GM18499 (cell line): ENCODE measurements around the gene DSCAML1.
"Not testable (repeated sequence)": the region's sequence is repeated elsewhere in the genome, so short reads cannot be mapped to it uniquely, and the experiment has no call there.

Experiments used
- ATAC-seq: cut with Tn5 transposase; IDR thresholded peaks from one replicate; pipeline ENCODE4 v1.9.1; 2021; ENCODE audit warnings: moderate number of reproducible peaks; ENCODE audit not compliant: insufficient read depth, unreplicated experiment

DSCAML1 gene

DNA sequence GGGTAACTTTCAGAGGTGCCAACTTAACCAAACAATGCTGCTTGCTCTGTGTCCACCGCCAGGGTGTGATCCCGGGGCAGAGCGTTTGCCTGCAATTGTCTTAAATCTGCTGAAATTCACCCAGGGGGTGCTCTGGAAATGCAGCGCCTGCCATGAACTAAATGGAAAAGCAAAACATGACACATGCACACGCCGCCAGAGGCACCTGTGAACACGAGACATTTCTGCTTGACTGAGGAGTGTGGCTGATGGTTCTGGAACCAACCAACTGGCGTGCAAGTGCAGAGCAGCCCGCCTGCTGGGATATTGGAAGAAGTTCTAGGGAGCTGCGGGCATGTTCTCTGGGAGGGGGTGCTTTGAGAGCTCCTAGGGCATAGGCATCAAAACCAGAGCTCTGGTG lies 30.4 kb downstream of the DSCAML1 start:
- ATAC-seq = no peak

DNA sequence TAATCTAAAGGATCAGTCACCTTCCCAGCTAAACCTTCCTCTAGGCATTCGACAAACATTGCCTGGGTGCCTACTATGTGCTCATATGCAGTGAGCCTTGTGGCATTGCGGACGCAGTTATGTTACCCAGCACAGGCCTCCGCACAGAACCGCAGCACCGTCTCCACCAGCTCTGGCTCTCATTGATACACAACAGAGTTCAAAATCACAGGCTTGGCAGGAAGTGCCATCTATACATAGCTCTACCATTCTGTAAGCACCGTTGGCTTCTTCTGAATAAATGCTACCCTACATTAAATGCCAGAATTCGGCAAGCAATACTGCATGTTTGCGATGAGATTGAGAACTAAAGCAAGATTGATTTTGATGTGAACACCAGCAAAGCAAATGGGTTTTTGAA lies 31.0 kb downstream of the DSCAML1 start:
- ATAC-seq = no peak

DNA sequence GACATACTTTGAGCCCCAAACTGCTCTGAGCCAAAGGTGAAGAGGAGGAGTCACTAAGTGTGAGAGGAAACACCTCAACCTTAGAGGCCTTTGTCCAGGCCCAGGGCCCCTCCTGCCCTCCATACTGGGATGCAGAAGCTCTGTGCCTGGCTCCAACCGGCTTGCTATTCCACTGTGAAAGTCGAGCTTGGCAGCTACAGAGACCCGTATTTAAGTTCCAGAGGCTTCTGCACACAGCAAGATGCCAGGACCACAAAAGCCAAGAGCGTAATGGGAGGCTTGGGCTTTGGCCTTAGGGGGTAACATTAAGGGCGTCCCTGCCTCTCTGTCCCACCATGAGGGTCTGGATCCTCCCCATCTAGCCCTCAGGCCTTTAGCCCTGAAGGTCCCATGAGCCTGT lies 31.9 kb downstream of the DSCAML1 start:
- no peak for ATAC-seq

DNA sequence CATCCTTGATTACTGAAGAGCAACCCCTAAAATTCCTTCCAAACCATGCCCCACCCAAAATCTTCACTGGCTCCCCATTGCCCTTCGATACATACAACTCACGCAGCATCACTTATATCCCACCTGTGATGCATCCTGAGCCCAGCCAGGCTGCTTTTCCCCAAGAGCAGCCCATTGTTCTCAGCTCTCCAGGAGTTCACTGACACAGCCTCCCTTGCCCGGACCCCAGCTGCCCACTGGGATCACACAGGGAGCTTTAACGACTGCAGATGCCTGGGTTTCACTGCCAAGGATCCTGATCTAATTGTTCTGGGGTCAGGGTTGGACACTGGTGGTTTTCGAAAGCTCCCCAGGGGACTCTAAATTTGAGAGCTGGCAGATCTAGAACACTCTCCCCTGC lies 33.6 kb downstream of the DSCAML1 start:
- ATAC-seq = not testable (repeated sequence)

DNA sequence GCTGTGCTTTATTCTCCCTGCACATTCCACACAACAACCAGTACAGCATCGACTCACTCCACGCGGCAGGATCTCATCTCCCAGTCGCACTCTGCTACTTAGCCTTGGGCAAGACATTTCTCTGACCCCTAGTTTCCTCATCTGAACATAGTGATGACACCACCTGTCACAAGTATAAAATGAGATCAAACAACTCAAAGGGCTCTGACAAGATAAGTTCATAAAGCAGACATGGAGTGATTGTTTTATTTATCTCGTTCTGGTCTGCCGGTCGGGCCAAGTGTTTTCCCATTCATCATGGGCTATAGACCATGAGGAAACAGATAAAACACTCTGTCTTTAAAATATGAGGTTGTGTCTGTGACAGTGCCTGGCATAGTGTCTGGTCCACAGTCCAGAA lies 35.0 kb downstream of the DSCAML1 start:
- no peak for ATAC-seq

DNA sequence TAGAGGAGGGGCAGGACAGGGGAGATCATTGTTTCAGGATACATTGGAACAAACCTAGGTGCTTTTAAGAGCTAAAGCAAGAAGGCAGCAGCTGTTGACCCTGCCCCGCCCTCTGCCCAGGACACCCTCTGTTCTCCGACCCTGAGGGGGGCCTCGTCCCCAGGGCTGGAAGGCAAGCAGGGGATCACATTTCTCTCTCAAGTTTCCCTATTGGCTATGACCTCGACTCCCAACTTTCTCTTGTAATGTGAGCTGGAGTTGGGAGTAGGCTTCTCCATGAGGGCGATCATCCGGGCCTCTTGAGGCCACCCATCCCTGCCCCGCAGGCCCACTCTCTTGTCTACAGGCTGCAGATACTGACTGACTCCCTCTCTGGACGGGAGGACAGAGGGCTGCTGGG lies 37.7 kb downstream of the DSCAML1 start:
- no peak for ATAC-seq

DNA sequence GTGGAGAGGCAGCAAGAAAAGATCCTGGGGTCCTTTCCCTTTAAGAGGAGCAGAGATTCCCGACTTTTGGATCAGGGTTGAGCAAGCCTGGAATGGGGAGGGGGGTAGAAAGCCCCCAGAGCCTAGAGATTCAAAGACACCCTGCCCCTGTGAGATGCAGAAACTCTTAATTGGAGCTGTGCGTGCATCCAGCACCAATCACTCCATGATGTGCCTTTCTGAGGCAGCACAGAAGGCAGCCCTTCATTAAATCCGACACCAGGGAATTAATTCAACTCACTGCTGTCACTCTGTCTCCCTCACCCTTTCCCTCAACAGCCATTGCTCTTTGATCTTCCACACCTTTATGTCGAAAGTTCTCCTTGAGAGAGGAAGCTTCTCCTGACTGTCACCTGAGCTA lies 43.0 kb downstream of the DSCAML1 start:
- ATAC-seq = no peak

DNA sequence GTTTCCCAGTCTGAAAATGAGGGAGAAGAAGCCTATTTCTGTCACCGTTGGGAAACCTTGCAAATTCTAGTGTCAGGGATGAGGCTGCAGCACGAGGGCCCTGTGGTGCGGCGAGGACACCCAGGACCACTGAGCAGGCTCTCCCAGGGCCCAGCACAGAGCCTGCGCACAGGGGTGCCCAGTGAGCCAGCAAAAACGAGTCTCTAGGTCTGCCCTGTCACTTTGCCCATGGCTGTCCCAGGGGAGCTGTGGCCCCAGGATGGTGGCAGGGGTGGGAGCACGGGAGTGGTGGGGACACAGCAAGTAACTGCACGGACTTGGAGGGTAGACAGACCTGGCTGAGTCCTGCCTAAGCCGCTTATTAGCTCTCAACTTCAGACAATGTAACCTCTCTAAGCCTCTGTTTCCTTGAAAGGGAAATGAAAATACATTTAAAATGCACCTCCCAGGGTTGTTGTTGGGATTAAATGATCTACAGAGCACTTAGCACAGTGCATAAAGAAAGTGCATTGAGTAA lies 44.2 kb downstream of the DSCAML1 start:
- no peak for ATAC-seq

DNA sequence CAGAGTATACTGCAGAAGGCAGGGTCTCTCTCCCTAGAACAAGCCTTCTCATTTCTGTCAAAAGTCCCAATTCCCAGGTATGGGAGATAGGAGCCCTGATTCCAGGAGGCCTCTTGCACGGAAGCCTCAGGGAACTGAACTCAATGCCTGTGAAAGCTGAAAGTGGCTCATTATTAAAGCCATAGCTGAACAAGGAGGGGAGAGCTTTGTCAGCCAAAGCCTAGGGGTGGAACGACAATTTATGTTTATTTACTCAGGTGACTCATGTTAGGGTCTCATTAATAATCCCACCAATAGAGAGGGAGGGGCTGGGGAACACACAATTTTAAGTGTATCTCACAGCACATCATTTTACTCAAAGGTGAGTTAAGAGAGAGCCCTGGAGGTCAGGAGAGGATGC lies 44.9 kb downstream of the DSCAML1 start:
- no peak for ATAC-seq

DNA sequence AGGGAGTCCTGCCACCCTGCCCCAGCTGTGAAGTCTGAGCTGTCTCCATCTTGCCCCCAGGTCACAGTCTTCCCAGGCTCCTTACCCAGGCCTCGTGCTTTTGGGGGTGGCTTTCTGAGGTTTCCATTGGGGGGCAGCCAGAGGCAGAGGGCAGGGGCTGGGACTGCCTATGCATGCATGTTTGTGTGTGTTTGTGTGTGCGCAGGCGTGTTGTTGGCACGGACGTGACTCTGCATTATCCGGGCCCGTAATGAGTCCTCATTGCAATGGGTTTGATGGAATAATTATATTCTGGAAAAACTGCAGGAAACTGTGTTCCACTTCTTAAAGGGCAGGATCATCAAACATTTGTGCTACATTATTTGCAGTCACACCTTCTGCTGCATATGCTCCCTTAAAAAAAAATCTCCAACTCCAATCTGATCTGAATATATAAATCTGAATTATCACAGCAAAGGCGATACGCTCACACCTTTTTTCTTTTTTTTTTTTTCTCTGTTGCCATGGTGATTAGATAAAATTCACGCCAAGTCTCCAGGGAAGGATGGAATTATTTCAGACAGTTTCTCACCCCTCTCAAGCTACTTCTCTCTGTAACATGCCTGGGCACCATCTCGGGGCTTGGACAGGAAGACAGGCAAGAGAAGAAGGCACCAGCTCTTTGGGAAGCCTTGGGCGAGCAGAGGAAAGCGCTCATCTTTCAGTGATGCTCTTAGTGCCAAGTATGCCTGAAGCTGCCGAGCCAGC lies 45.9 kb downstream of the DSCAML1 start:
- no peak for ATAC-seq

DNA sequence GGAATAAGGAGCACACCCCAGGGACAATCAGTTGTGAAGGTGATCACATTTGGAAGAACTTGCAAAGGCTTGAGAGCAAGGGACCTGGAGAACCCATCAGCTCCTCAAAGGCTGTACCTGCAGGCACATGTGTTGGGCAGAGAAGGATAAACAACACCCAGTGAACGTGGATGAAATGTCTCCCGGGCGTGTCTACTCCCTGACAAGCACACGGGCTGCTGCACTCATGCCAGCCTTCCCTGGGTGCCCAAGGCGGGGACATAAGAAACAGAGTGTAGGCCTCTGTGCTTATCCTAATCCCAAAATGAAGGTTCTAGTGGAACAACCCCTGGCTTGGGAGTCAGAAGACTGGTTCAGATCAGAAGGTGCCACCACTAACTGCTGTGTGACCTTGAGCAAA lies 46.7 kb downstream of the DSCAML1 start:
- no peak for ATAC-seq

DNA sequence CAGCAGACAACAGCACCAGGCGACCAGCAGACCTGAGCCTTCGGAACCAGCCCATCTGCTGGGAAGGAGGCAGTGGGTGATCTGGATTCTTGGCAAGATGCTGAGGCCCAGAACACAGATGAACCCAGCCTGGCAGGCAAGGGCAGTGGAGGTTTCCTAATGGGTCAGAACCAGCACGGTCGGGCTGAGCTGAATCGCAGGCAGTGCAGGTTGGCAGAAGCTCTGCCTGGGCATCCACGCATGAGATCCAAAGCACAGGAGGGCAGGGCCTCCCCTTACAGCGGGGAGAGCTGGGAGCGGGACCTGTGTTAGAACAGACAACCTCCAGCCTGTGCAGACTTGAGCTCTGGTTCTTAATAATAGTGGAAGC lies 47.5 kb downstream of the DSCAML1 start:
- ATAC-seq = no peak

DNA sequence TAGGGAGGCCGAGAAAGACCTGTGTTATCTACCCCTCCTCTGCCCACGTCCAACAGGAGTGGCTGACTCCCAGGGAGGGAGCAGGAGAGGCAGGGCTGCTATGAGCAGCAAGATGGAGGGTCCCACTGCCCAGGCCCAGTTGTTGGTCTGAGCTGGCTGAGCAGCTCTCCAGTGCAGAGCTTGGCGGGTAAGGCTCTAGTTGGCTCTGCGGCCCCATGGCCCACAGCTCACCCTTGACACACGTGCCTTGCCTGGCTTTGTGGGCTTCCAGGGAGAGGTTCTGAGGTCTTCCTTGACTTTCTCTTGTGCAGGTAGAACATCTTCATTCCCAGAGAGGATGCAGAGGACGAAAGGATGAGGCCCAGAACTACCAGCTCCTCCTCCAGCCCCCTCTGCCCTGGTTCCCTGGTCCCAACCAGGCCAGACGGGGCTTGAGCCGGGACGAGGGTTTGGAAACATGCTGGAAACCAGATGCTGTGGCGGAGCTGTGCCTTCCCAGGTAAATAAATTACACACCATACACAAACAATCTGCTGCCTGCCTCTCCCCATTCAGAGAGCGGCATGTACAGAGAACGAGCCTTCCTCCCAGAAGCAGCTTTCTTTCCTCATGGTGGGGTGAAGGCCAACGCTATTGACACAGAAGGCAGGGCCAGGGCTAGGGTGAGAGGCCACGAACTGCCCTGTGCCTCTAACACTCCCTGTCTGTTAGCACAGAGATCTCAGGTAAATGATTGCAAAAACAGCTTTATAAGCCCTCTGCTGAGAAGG lies 48.1 kb downstream of the DSCAML1 start:
- no peak for ATAC-seq

DNA sequence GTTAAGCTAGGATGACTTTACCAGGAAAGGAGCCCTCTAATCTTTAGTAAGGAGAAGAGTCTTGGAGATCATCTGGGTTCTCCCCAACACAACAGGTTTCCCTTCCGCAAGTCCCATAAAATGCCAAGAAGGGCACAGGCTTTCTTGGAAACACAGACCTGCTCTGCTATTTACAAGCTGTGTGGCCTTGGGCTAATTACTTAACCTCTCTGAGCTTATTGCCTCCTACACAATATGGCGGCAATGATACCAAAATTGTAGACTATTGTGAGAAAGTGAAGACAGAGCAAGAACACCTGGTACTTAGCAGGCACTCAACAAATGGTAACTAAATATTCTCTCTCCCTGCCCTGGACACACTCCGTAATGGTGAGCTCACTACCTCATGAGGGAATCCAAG lies 49.1 kb downstream of the DSCAML1 start:
- no peak for ATAC-seq

DNA sequence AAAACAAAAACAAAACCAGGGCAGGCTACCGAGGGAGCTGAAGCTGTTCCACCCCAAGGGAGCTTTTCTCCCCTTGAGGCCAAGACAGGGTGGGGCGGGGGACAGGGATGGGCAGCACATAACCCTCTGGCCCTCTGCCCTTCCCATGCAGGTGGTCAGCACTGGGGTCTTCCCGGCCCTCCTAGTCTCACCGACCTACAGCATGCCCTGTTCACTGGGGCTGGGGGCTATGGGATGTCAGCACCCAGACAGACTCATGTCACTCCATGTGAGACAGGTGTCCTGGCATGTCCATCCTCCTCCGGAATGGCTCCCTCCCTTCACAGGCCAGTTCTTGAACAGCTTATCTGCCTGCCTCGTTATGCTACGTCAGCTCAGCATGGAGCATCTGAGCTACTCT lies 51.7 kb downstream of the DSCAML1 start:
- no peak for ATAC-seq

DNA sequence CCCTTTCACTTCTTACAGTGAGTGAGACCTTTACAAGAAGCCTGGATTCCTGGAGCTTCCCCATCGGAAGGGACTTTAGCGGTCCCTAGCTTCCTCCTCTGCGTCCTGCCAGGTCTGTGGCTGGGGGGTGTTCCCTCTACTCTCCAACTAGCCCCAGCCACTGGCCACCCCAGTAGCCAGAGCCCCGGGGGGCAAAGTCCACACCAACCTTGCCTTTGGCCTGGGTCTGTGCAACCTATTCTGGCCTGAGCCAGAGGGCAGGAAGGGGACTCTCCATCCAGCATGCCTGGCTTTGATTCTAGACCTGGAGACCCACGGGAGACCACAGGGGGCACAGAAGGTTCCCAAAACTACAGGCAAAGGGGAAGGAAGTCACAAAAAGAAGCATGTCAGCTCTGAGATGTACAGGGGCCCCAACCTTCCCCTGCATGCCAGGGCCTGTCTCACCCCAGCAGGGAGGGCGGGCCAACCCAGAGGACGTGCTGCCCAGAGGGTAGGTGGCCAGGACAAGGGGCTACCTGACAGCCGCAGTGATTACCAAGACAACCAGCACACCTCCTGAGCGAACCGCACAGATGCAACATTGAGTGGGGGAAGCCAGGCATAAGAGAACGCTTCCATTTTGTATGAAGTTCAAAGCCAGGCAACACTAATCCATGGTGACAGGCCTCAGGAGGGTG lies 52.4 kb downstream of the DSCAML1 start:
- no peak for ATAC-seq

DNA sequence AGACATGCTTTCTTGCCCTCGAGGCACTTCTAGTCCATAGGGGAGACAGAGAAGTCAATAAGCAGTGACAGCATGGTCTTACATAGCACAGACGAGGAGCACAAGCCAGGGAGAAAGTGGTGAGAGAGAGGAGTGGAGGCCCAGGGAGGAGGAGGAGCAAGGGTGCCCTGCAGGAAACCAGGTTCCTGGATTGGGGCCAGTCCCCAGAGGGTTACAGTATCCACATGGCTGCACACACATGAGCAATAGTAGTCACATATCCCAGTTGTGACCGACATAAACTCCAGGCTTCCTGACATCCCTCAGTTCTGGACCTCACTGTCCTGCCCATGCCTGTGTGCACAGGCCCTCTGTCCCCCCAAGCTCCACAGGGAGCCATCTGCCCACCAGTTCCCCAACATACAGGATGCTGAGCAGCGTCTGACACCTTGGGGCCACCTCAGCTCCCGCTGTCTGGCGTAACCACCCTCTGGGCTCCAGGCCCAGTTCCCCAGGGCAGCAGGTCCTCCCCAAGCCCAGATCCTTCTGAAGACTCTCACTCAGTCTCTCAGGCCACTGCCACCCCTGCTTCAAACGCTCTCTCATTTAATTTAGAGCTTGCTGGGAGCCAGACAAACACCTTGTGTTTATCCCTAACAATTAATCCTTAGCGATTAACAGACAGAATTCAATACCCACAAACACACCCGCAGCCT lies 53.7 kb downstream of the DSCAML1 start:
- no peak for ATAC-seq

DNA sequence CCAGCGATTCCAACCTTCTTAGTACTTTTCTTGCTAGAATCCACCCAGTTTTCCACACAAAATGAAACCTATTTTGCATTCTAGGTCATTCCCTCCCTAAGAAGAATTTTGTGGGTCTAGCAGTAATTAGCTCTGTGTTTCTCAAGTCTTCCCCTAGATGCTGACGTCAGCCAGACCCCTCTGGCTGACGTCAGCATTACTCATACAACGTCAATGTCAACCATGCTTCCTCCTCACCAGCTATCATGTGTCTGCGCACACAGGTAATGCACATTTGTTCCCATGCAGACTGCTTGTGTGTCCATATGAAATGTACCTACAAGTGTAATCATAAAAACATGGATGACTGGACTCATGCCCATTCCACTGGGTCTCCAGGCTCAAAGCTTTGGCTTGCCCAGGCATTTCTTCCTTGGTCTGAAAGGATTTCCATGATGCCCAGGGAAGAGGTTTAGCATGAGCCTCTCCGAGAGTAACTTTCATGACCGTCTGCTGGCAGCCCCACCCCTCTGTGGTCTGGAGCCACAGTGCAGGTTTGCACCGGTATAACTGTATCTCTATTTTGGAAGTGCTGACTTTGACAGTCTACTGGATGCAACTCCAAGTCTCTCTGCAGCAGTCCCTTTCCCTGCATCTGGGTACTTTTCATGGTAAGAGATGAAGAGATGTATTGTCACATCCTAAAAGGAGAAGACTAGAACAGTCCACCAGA lies 58.6 kb downstream of the DSCAML1 start:
- no peak for ATAC-seq

DNA sequence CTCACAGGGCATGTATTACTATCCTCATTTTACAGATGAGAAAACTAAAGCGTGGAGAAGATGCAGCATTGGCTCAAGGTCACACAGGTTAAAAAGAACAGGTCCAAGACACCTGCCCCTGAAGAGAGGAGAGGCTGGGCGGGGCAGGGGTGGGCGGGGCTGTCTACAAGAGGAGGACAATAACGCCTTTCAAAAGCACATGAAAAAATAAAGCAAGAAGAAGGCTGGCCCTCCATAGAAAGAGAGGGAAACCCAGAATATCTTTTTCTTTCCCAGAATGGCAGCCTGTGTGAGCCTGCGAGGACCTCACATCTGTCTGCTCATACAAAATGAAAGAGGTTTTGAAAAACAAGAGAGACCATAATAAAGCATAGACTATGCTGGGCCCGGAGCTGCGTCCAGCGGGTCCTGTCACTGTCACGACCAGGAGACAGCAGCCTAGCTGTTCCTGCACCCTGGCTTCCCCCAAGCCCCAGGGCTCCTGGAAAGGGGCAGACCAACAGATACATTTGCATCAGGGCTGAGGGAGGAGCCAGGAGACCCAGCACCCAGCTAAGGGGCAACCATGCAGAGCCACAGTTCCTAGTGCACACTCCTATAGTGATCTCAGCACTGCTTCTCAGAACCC lies 61.6 kb downstream of the DSCAML1 start:
- no peak for ATAC-seq

DNA sequence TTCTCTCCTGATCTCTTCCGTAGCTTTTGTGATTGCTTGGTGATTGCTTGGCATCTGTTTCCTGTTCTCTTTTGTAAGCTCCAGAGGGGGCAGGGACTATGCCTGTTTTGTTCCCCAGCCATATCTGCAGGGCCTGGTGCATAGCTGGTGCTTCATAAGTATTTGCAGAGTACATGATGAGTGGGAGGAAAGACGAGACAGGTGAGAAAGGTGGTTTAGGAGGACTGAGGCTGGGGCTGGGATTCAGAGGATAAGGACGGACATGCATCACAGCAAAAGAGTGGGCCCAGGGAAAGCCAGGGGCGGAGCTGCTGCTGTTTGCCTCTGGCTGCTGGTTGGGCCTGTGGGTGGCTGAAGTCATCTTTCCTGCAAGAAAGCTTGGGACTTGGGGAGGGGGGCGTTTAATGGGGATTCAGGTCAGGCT lies 62.4 kb downstream of the DSCAML1 start:
- ATAC-seq = no peak
